ENCODE measurements around the gene KCNIP4.
"Not testable (repeated sequence)": the region's sequence is repeated elsewhere in the genome, so short reads cannot be mapped to it uniquely, and the experiment has no call there.

KCNIP4 gene

DNA sequence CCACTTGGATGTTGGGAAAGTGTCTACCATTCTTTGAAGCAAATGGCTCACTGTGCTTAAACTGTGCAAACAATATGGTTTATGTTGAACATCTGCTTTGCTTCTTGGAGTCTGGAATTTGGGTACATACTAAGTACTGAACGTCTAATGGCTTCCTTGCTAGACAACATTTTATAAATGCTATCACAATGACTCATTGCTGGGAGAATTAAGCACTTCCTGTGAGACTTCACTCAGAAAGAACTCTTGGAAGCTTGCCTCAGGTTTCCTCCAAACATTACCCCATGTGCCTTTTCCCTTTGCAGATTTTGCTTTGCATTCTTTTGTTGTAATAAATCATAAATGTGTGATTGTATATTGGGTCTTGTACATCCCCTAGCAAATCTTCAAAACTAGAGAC lies 1108.6 kb downstream of the KCNIP4 start:
- peaks cover 3% of the 10 kb centered on the region for H3K9me3 Mint-ChIP-seq
- no peak overlapping the region for H3K4me3 Mint-ChIP-seq

DNA sequence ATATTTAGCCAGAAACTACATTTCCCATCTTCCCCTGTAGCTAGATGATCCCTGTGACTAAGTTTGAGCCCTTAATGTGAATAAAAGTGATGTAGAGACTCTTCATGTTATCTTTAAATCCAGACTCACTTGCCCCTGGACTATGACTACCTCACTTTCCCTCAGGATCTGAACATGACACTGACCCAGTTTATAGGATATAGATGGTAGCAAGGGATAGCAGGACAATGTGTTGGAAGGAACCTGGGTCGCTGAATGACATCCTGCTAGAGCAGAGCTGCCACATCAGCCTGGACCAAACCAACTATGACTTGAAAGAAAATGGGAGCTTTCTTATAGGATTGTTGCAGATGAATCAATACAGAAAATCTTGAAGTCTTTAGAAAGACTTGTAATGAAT lies 1110.1 kb downstream of the KCNIP4 start:
- Mint-ChIP-seq H3K27me3 (no peaks in the 10 kb centered on the region), H3K36me3 (no peaks in the 10 kb centered on the region), H3K4me1 (no peaks in the 10 kb centered on the region), H3K9me3 (peaks cover 3% of the 10 kb centered on the region), H3K27ac (no peak overlapping the region), H3K4me3 (no peak overlapping the region)
- ATAC-seq = no peak

More for the DNA sequence above, 1108.6 kb downstream of the KCNIP4 start:
- no peaks in the 10 kb centered on the region for H3K36me3 Mint-ChIP-seq
- H3K4me1 Mint-ChIP-seq = no peaks in the 10 kb centered on the region
- no peak overlapping the region for H3K27ac Mint-ChIP-seq
- no peak for ATAC-seq
- no peaks in the 10 kb centered on the region for H3K27me3 Mint-ChIP-seq

DNA sequence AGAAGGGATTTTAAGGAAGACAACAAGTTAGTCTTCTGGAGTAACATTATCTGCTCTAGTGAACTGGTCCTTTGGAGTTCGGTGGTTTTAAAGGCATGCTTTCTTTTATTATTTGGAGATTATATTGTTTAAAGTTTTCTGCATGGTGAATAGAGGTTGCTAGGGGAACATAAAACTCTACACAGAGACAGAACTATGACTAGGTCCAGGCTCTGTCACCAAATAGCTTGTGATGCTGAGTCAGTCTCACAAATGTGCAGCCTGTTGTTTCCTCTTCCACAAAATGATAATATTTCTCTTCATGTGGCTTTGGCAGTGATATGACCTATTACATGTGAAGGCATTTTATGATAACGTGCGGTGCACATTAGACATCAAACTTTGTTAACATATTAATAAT lies 1115.7 kb downstream of the KCNIP4 start:
- Mint-ChIP-seq H3K4me1 (no peaks in the 10 kb centered on the region), H3K27me3 (no peaks in the 10 kb centered on the region), H3K4me3 (no peak overlapping the region), H3K9me3 (no peaks in the 10 kb centered on the region), H3K36me3 (no peaks in the 10 kb centered on the region), H3K27ac (no peak overlapping the region)
- ATAC-seq = no peak

DNA sequence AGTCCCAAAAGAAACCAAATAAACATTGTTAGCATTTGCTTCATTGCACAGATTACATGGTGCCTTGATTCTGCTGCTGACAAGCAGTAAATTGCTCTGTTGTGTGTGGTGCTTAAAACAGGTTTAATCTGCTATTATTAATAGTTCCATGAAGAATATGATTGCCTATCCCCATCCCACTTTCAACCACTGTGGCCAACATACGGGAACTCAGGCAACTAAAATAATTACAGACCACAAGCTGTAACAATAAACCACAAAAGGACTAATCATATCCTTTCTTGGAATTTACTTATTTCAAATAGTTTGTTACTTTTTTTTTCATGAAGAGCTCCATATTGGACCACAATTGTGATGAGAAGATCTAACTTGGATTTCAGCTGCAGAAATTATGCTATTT lies 1116.8 kb downstream of the KCNIP4 start:
- H3K27ac Mint-ChIP-seq = no peak overlapping the region
- H3K36me3 Mint-ChIP-seq = no peaks in the 10 kb centered on the region
- no peak for ATAC-seq
- H3K9me3 Mint-ChIP-seq = no peaks in the 10 kb centered on the region
- H3K4me3 Mint-ChIP-seq = no peak overlapping the region
- no peaks in the 10 kb centered on the region for H3K27me3 Mint-ChIP-seq
- H3K4me1 Mint-ChIP-seq = no peaks in the 10 kb centered on the region

DNA sequence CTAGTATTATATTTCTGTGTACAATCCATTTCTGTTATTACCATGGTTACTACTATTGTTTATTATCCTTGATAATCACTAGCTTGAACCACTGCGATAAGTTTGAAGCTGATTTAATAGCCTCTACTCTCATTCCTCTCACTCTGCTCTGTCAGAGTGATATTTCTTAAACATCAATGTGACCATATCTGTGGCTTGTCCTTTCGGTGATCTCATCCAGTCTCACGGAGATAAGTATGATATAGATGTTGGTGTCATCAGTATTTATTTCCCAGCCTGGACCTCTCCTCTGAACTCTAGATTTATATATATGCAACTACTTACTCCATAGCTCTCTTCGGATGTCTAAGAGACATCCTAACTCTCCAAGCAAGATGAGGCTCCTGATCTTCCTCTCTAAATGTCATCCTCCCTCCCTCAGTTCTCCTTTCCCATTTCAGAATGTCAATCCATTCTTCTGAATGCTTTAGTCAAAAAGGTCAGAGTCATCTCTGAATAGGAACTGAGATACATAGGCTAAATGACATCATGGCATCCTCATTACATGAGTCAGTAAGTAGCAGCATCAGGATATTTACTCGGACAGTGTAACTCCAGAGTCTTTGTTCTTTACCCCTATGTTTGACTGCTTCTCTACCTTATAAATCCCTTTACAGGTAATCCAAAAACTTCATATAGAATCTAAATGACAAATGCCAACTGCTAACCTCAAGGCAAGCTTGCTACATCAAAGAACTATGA lies 1118.8 kb downstream of the KCNIP4 start:
- Mint-ChIP-seq H3K9me3 (peaks cover 7% of the 10 kb centered on the region), H3K27ac (no peak overlapping the region), H3K27me3 (no peaks in the 10 kb centered on the region), H3K36me3 (no peaks in the 10 kb centered on the region), H3K4me3 (no peak overlapping the region), H3K4me1 (no peaks in the 10 kb centered on the region)
- ATAC-seq = no peak

DNA sequence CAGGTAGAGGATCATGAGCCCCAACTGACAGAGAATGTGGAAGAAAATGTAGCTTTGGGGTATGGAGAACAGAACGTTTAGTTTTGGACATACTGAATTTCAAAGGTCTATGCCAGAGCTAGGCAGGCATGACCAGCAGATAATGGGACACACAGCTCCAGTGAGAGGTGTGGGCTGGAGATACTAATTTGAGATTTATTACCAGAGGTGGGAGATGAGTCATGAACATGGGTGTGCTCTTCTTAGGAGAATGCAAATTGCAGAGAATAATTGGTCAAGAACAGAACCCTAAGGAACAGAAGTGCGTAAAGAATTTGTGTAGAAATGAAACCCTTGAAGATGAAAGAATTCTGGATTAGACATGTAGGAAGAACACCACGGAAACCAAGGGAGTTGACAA lies 1123.1 kb downstream of the KCNIP4 start:
- H3K9me3 Mint-ChIP-seq = peaks cover 10% of the 10 kb centered on the region
- no peak for ATAC-seq
- no peaks in the 10 kb centered on the region for H3K4me1 Mint-ChIP-seq
- no peak overlapping the region for H3K4me3 Mint-ChIP-seq
- no peaks in the 10 kb centered on the region for H3K36me3 Mint-ChIP-seq
- no peaks in the 10 kb centered on the region for H3K27me3 Mint-ChIP-seq
- no peak overlapping the region for H3K27ac Mint-ChIP-seq

DNA sequence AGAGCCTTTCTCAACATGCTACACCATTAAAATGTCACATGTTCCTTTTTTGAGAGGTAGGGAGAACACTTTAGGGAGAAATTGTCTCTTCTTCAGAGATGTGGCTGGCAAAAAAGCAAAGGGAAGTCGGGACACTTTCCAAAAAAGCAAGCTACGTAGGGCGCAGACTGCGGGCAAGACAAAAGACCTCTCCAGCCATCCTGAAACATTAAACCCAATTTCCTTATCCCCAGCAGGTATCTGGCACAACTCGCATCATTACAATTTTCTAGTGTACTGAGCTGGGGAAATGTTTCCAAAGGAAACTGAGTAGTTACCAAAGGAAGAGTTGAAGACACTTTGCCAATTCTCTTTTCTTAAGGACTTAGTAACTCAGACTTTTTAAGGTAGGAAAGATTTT lies 1132.3 kb downstream of the KCNIP4 start:
- no peak overlapping the region for H3K27ac Mint-ChIP-seq
- no peak for ATAC-seq
- H3K4me3 Mint-ChIP-seq = no peak overlapping the region
- no peaks in the 10 kb centered on the region for H3K36me3 Mint-ChIP-seq
- no peaks in the 10 kb centered on the region for H3K4me1 Mint-ChIP-seq
- H3K9me3 Mint-ChIP-seq = no peaks in the 10 kb centered on the region
- H3K27me3 Mint-ChIP-seq = no peaks in the 10 kb centered on the region

DNA sequence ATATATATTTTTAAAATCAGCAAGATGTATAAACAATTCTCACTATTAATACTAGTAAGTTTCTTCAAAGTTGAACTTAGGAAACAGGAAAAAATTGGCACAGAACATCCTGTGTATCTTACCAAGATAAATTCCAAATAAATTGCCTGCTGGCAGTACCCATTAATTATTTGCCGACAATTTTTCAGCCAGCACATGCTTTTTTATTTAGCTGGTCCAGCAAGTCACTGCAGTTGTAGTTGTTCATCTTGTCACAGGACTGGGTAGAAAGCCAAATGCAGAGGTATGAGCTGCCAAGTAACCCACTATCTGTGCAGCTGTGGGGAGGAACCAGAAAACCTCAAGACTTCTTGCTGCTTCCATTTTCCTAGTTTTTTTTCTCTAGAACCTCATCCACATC lies 1134.9 kb downstream of the KCNIP4 start:
- ATAC-seq = no peak
- no peaks in the 10 kb centered on the region for H3K27me3 Mint-ChIP-seq
- H3K9me3 Mint-ChIP-seq = no peaks in the 10 kb centered on the region
- H3K4me1 Mint-ChIP-seq = no peaks in the 10 kb centered on the region
- H3K27ac Mint-ChIP-seq = no peak overlapping the region
- no peaks in the 10 kb centered on the region for H3K36me3 Mint-ChIP-seq
- no peak overlapping the region for H3K4me3 Mint-ChIP-seq

DNA sequence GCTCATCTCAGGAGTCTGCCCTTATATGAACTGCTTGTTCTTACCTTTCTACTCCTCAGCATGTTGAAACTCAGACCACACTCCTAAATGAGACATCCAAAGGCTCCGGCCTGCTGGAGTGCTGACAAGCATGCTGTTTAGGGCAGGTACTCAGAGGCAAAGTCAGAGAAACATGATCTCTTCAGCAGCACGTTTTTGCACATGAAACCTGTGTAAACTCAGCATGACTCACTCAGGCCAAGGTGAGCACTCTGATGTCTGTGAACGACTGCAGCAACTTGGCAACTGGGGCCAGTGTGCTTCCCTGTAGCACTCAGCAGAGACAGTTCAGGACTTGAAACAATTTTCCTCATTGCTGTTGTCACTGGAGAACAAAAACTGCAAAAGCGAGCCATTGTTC lies 1138.8 kb downstream of the KCNIP4 start:
- Mint-ChIP-seq H3K27ac (no peak overlapping the region), H3K27me3 (no peaks in the 10 kb centered on the region), H3K4me3 (no peak overlapping the region), H3K36me3 (no peaks in the 10 kb centered on the region), H3K9me3 (no peaks in the 10 kb centered on the region), H3K4me1 (no peaks in the 10 kb centered on the region)
- ATAC-seq = no peak

DNA sequence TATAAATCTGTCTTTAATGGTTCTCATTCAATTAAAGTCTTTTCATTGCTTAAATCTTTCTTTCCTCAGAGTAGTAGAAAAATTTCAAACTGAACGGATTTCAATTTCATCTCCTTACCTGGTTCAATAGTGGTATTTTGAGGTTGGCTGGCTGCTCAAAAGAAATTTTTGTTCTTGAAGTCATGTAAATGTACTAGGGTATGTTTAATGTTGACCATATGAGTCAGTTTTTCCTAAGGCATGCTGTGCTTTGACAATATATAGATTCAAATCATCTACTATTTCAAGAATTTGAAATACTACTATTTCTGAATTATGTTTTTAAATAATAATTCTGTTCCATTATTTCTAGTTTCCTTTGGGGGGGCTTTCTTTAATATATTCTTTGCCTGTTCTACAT lies 1142.9 kb downstream of the KCNIP4 start:
- H3K36me3 Mint-ChIP-seq = no peaks in the 10 kb centered on the region
- H3K4me3 Mint-ChIP-seq = no peak overlapping the region
- no peak overlapping the region for H3K27ac Mint-ChIP-seq
- H3K4me1 Mint-ChIP-seq = no peaks in the 10 kb centered on the region
- ATAC-seq = no peak
- H3K27me3 Mint-ChIP-seq = no peaks in the 10 kb centered on the region
- H3K9me3 Mint-ChIP-seq = peaks cover 11% of the 10 kb centered on the region

DNA sequence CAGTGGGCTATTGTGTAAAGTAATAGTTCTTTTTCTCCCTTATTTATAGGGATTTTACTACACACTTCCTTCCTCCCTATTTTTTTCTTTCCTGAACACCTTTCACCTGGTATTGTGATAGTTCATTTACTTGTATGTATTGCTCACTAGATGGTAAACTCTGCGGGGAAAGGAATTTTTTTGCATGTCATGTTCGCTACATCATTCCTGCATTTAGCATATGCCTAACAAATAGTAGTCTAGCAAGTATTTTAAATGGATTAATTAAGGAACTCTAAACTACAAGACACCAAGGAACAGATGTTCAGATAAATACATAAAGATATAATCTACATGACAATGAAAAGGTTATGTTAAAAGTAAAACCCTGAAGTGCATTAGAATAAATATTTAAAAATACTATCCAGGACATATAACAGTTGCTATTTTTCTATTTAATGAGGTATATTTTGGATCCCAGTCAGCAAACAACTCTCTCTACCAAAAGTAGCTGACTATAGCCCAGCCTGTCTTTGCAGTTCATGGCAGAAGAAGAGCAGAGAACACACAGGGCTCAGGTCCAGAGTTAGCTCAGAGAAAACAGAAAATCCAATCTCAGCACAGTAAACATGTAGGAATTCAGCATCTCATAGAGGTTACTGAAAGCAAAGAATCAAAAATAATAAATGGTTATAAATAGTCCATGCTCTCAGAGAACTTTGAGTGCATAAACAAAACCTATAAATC lies 1160.5 kb downstream of the KCNIP4 start:
- ATAC-seq = no peak
- Mint-ChIP-seq H3K36me3 (no peaks in the 10 kb centered on the region), H3K9me3 (peaks cover 5% of the 10 kb centered on the region), H3K27me3 (no peaks in the 10 kb centered on the region), H3K4me1 (no peaks in the 10 kb centered on the region), H3K27ac (no peak overlapping the region), H3K4me3 (no peak overlapping the region)

DNA sequence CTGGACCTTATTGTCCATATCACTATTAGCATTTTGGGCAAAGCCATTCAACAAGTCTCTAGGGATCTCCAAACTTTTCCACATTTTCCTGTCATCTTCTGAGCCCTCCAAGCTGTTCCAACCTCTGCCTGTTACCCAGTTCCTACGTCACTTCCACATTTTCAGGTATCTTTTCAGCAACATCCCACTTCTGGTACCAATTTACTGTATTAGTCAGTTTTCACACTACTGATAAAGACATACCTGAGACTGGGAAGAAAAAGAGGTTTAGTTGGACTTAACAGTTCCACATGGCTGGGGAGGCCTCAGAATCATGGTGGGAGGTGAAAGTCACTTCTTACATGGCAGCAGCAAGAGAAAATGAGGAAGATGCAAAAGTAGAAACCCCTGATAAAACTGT lies 1165.4 kb downstream of the KCNIP4 start:
- H3K9me3 Mint-ChIP-seq = peaks cover 20% of the 10 kb centered on the region
- not testable (repeated sequence) for H3K36me3 Mint-ChIP-seq, ATAC-seq, H3K27me3 Mint-ChIP-seq, H3K4me3 Mint-ChIP-seq, H3K27ac Mint-ChIP-seq, H3K4me1 Mint-ChIP-seq

DNA sequence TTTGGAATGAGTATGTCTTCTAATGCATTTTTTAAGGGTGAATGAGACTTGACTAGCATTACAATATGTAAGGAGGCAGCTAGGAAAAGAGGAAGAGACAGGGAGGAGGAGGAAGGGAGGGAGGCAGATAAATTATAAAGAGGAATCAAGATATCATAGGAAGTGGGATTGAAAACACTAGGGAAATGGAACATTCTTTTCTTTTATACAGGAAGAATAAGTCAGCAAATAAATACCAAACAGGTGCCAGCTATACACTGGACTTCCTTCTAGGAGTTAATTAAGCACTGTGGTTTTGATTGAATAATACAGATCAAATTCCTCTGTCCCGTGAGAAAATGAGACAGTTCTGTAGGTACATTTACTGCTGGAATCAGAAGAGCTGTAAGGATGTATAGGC lies 1169.7 kb downstream of the KCNIP4 start:
- H3K27me3 Mint-ChIP-seq = no peaks in the 10 kb centered on the region
- no peak overlapping the region for H3K27ac Mint-ChIP-seq
- peaks cover 24% of the 10 kb centered on the region for H3K9me3 Mint-ChIP-seq
- no peak for ATAC-seq
- H3K4me3 Mint-ChIP-seq = no peak overlapping the region
- no peaks in the 10 kb centered on the region for H3K4me1 Mint-ChIP-seq
- no peaks in the 10 kb centered on the region for H3K36me3 Mint-ChIP-seq

DNA sequence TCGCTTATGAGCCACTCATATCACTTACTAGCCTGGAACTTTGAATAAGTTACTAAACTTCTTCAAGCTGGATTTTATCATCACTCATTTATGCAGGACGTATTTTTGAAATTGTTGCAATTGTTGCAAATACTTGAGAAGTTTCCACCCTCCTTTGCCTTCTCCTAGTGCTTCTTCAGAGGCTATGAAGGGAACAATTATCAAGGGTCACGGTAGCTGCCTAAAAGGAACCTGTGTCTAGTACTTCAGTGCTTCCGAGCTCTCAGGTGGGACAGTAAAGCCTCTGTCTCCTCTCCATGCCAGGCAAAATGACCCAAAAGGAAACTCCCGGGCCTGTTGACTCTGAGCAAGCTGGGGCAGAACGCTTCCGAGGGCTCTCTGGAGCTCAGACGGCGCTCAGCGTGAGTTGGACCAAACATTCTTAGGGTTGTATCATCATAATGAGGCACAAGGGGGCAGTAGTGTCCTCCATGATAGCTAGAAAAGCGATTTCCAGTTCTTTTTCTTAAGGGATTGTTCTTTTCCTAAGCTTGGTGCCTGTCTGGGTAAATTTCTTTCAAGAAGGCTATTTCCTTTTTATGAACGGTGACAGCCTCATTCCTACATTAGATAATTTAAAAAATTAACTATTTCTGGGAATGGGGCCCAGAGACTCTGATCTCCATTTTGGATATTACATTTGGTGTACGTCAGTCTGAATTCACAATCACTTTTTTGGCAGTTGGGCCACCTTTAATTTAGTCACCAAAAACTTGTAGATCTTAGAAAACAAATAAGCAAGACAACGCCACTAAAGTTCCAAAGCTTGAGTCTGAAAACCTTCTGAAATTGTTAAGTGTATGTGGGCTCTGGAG lies 1175.2 kb downstream of the KCNIP4 start:
- Mint-ChIP-seq H3K27me3 (peaks cover 9% of the 10 kb centered on the region), H3K4me1 (no peaks in the 10 kb centered on the region), H3K4me3 (no peak overlapping the region), H3K27ac (no peak overlapping the region), H3K36me3 (no peaks in the 10 kb centered on the region), H3K9me3 (peaks cover 3% of the 10 kb centered on the region)
- ATAC-seq = no peak

DNA sequence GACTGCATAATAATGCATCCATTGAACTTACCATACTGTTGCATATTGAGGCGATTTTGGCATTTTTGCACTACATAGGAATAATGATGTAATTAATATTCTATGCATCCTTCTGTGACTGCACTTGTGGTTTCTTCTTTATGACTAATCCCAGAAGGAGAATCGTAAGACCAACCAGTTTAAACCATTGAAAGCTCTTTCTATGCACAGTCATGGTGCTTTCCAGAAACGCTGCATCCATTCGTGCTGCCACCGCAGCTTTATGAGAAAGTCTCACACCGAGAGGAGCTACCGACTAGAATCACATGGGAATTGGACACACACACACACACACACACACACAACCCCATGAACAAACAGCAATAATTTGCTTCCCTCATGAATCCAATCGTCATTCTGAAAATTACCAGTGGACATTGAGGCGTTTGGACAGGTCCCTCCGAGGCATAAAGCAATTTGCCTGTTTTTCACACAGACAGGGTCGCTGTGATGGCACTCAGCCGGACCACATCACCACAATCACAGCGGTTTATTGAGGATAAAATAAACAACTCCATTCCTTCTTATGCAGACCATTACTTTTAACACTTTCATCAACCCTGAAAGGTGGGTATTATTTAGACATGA lies 1184.1 kb downstream of the KCNIP4 start:
- Mint-ChIP-seq H3K4me1 (no peaks in the 10 kb centered on the region), H3K27me3 (no peaks in the 10 kb centered on the region), H3K27ac (no peak overlapping the region), H3K4me3 (no peak overlapping the region), H3K9me3 (no peaks in the 10 kb centered on the region), H3K36me3 (no peaks in the 10 kb centered on the region)
- ATAC-seq = no peak

All from stimulated activated memory B cell treated with anti-CD40 and anti-IgM and Interleukin-4, amounts not matched to agents 10 μg/mL and 1 μg/mL and 100 μg/mL, for 72 hours (primary cell).